HepG2 (cell line): ENCODE results near the gene NARF. TPM values are rescaled to one million over a fixed set of nuclear protein-coding genes. Genes with fewer than 3 reads are reported as not detected.

ENCODE experiments used
- ARID3A ChIP-seq: IDR thresholded peaks from 2 replicates; pipeline ENCODE4 v1.6.1; 2012; ENCODE audit warnings: low read depth, low read length, improper control_type of control experiment
- BATF2 ChIP-seq: sonication (generic); formaldehyde crosslinking; IDR thresholded peaks from 2 replicates; pipeline ENCODE4 v1.8.0; 2022; ENCODE audit warnings: mild to moderate bottlenecking, missing genetic modification reagents, moderate library complexity
- BORCS8-MEF2B ChIP-seq: sonication (generic); formaldehyde crosslinking; IDR thresholded peaks from 2 replicates; pipeline ENCODE4 v1.8.0; 2022; ENCODE audit warnings: mild to moderate bottlenecking, missing genetic modification reagents
- CEBPB ChIP-seq: IDR thresholded peaks from 2 replicates; pipeline ENCODE4 v1.6.1; 2011; ENCODE audit warnings: low read depth, low read length, improper control_type of control experiment, borderline replicate concordance
- EZH2 ChIP-seq: conservative IDR thresholded peaks from 2 replicates; pipeline ENCODE4 v1.6.1; 2012; ENCODE audit warnings: mild to moderate bottlenecking, low read depth, low read length, moderate library complexity
- NFATC3 ChIP-seq: sonication (generic); formaldehyde crosslinking; IDR thresholded peaks from 2 replicates; pipeline ENCODE4 v1.5.1; 2020; ENCODE audit warnings: mild to moderate bottlenecking, missing genetic modification reagents
- SALL1 ChIP-seq: sonication (generic); formaldehyde crosslinking; IDR thresholded peaks from 2 replicates; pipeline ENCODE4 v1.8.0; 2022; ENCODE audit warnings: mild to moderate bottlenecking, missing genetic modification reagents
- SIN3B ChIP-seq: fragments of 150-350 bp; IDR thresholded peaks from 2 replicates; pipeline ENCODE4 v1.6.1; 2014; ENCODE audit warnings: low read length
- TFAP4 ChIP-seq: sonication (generic); IDR thresholded peaks from 2 replicates; pipeline ENCODE4 v1.6.1; 2016; ENCODE audit warnings: low read depth, borderline replicate concordance
- THAP9 ChIP-seq: sonication (generic); formaldehyde crosslinking; IDR thresholded peaks from 2 replicates; pipeline ENCODE4; 2020; ENCODE audit warnings: missing genetic modification reagents, mild to moderate bottlenecking, borderline replicate concordance
- ZBTB2 ChIP-seq: sonication (generic); formaldehyde crosslinking; IDR thresholded peaks from 2 replicates; pipeline ENCODE4 v1.8.0; 2022; ENCODE audit warnings: low read depth, missing genetic modification reagents
- ZBTB43 ChIP-seq: sonication (generic); formaldehyde crosslinking; conservative IDR thresholded peaks from 2 replicates; pipeline ENCODE4 v1.4.0; 2020; ENCODE audit warnings: missing genetic modification reagents
- ZNF225 ChIP-seq: sonication (generic); formaldehyde crosslinking; IDR thresholded peaks from 2 replicates; pipeline ENCODE4 v1.4.0; 2020; ENCODE audit warnings: mild to moderate bottlenecking, missing genetic modification reagents
- ZNF468 ChIP-seq: sonication (generic); formaldehyde crosslinking; IDR thresholded peaks from 2 replicates; pipeline ENCODE4 v1.8.0; 2022; ENCODE audit warnings: mild to moderate bottlenecking, moderate library complexity, missing genetic modification reagents
- ZNF710 ChIP-seq: sonication (generic); formaldehyde crosslinking; IDR thresholded peaks from 2 replicates; pipeline ENCODE4 v1.5.0; 2020; ENCODE audit warnings: mild to moderate bottlenecking, missing genetic modification reagents, borderline replicate concordance
- ZNF776 ChIP-seq: sonication (generic); formaldehyde crosslinking; IDR thresholded peaks from 2 replicates; pipeline ENCODE4 v1.4.0; 2020; ENCODE audit warnings: mild to moderate bottlenecking, missing genetic modification reagents
- polyA plus RNA-seq, 8 experiments: library from polyadenylated mRNA; depleted of rRNA in 3 of 8; stranded (reverse) in 7 of 8; unstranded in 1 of 8; fragments of >200 nt; fragmentation: Illumina TruSeq in 4 of 8; extraction: Trizol in 4 of 8; gene quantifications; 2 replicates each; pipeline versions ENCODE4 v1.2.1 to v1.2.3, GENCODE V29; 2011 to 2016; ENCODE audit warnings: low read depth in 4 of 8, missing spikeins in 1 of 8, mixed read lengths in 1 of 8; ENCODE audit not compliant: insufficient read depth in 1 of 8
- total RNA-seq, 5 experiments: library from RNA; depleted of rRNA; stranded (reverse); fragments of >200 nt; fragmentation: Illumina TruSeq; extraction: Trizol; gene quantifications; 2 replicates each; pipeline ENCODE4 v1.2.3, GENCODE V29; 2016; ENCODE audit warnings: low read depth in 1 of 5

Gene NARF
- total and polyA plus RNA-seq, 2 of the 13 experiments (the other 11 are each of a cell fraction or from before 2014, with no cell fraction given) = 61.1 to 144 TPM

GRCh38 chr17:82518826-82519810 is 60.6 kb downstream of the NARF start, which contains the start of gene FOXK2 (continued):
- TF ChIP-seq THAP9 (CRISPR knock-in tag) = no peak
- TF ChIP-seq ZBTB2 (CRISPR knock-in tag) = peak; percentile 96
- TF ChIP-seq SALL1 (CRISPR knock-in tag) = peak; percentile 49; the same call in 1 of the 2 replicates
- peak; percentile 40; the same call in 1 of the 2 replicates for TF ChIP-seq TFAP4
- TF ChIP-seq EZH2 = no peak
- no peak for TF ChIP-seq BATF2 (CRISPR knock-in tag)
- 0 out of 2 replicates have a peak, but pooled peaks have one; percentile 56 for TF ChIP-seq ZNF468
- no peak for TF ChIP-seq SIN3B
- peak; percentile 50; the same call in 1 of the 2 replicates for TF ChIP-seq ZNF710 (CRISPR knock-in tag)
- TF ChIP-seq ZBTB43 (CRISPR knock-in tag) = 0 out of 2 replicates have a peak, but pooled peaks have one; percentile 25
- TF ChIP-seq ZNF225 (CRISPR knock-in tag) = no peak
- no peak for TF ChIP-seq CEBPB
- peak; percentile 44; the same call in 1 of the 2 replicates for TF ChIP-seq BORCS8-MEF2B (CRISPR knock-in tag)
- no peak for TF ChIP-seq ARID3A
- TF ChIP-seq ZNF776 (CRISPR knock-in tag) = peak; percentile 83
- no peak for TF ChIP-seq NFATC3
